ENCODE measurements around the gene SERHL2.

The SERHL2 gene

DNA sequence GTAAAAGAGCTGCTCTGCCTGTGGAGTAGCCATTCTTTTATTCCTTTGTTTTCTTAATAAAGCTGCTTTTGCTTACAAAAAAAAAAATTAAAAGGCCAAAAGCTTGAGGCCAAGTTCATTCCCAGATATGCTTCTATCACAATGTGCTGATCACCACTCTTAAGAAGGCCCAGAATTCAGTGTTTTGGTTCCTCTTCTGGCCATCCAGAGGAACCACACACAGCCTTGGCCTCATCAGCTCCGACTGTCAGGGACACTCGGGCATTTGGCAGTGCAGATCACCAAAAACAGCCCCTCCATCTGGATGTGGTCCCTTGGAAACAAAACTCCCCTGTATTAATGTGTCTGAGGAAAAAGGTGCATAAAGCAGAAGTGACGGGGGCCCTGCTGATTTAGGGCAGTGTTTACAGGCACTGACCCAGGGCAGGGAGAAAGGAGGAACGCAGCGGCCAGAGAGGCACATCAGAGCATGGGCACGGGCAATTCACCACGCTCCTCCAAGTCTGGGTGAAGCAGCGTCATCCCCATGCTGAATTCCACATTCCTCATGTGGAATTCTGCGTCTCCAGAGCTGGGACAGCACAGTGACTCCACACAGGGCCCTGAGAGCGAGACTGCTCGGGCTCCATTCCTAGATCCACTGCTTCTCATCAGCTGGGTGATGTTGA, 43.2 kb downstream of the SERHL2 start:
- no peaks in the 10 kb centered on the region for H3K9me2 ChIP-seq (replicated peaks; ENCODE audit: insufficient read depth, low read length)
- H4K20me1 ChIP-seq (ENCODE audit: low read depth, low read length) = no peaks in the 10 kb centered on the region
- no peak overlapping the region for H2AFZ ChIP-seq (ENCODE audit: low read depth, low read length, severe bottlenecking)
- no peaks in the 10 kb centered on the region for H3F3A ChIP-seq (ENCODE audit: insufficient read depth)
- H3K4me3 ChIP-seq (ENCODE audit: insufficient read depth, low read length, poor library complexity, severe bottlenecking) = no peak overlapping the region
- H3K27ac ChIP-seq (ENCODE audit: low read depth, low read length) = no peak overlapping the region
- no peaks in the 10 kb centered on the region for H3K27me3 ChIP-seq (ENCODE audit: low read length)
- peaks cover 14% of the 10 kb centered on the region; the same call in 1 of the 2 replicates for H3K79me2 ChIP-seq (ENCODE audit: insufficient read depth, low read length)
- TF ChIP-seq, protein P1, sequence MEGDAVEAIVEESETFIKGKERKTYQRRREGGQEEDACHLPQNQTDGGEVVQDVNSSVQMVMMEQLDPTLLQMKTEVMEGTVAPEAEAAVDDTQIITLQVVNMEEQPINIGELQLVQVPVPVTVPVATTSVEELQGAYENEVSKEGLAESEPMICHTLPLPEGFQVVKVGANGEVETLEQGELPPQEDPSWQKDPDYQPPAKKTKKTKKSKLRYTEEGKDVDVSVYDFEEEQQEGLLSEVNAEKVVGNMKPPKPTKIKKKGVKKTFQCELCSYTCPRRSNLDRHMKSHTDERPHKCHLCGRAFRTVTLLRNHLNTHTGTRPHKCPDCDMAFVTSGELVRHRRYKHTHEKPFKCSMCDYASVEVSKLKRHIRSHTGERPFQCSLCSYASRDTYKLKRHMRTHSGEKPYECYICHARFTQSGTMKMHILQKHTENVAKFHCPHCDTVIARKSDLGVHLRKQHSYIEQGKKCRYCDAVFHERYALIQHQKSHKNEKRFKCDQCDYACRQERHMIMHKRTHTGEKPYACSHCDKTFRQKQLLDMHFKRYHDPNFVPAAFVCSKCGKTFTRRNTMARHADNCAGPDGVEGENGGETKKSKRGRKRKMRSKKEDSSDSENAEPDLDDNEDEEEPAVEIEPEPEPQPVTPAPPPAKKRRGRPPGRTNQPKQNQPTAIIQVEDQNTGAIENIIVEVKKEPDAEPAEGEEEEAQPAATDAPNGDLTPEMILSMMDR (IDR thresholded peaks at IDR 0.05; ENCODE audit: insufficient read depth, low read length, poor library complexity, severe bottlenecking) = no peak
- TF ChIP-seq EZH2phosphoT487 (conservative IDR thresholded peaks at IDR 0.05; ENCODE audit: low read length) = no peak
- no peak overlapping the region for H3K4me2 ChIP-seq (ENCODE audit: low read depth, low read length, poor library complexity, severe bottlenecking)
- peaks cover 19% of the 10 kb centered on the region; the same call in 1 of the 2 replicates for H3K36me3 ChIP-seq (ENCODE audit: low read length)
- no peaks in the 10 kb centered on the region for H3K9me3 ChIP-seq (ENCODE audit: insufficient read depth, low read length)
- no peak overlapping the region for H3K9ac ChIP-seq (ENCODE audit: low read length)

DNA sequence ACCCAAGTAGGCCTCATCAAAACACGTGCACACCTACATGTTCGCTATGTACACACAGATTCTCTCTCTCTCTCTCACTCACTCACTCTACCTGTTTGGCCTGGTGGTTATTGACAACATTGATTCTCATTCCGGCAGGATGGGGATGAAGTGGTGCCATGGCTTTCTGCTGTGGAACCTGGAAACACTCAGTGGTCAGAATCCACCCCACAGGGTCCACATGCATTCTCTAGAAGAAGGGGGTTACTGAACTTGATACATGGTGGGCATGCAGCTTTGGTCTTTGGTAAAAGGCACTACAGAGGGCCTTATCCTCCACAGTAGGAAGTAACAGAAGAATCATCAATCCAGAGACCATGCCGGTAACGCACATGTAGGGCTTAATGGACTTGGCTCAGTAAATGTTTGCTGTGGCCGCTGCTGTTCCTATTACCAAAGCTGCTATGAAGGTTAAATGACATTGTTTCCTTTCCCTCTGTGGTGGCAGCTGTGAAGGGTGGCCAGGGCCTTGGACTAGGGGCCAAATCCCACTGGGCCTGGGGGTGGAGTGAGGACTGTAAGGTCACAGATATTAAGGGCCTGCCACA, 48.2 kb downstream of the SERHL2 start:
- no peak overlapping the region for H3K27ac ChIP-seq (ENCODE audit: low read depth, low read length)
- H3K9me3 ChIP-seq (ENCODE audit: insufficient read depth, low read length) = no peaks in the 10 kb centered on the region
- H2AFZ ChIP-seq (ENCODE audit: low read depth, low read length, severe bottlenecking) = no peak overlapping the region
- H3F3A ChIP-seq (ENCODE audit: insufficient read depth) = no peaks in the 10 kb centered on the region
- no peak overlapping the region for H3K9ac ChIP-seq (ENCODE audit: low read length)
- peaks cover 21% of the 10 kb centered on the region; the same call in 1 of the 2 replicates for H3K36me3 ChIP-seq (ENCODE audit: low read length)
- TF ChIP-seq, protein P1 (IDR thresholded peaks at IDR 0.05; ENCODE audit: insufficient read depth, low read length, poor library complexity, severe bottlenecking) = no peak
- no peak overlapping the region for H3K4me2 ChIP-seq (ENCODE audit: low read depth, low read length, poor library complexity, severe bottlenecking)
- no peaks in the 10 kb centered on the region for H3K27me3 ChIP-seq (ENCODE audit: low read length)
- H3K79me2 ChIP-seq (ENCODE audit: insufficient read depth, low read length) = peaks cover 64% of the 10 kb centered on the region
- no peak overlapping the region for H3K4me3 ChIP-seq (ENCODE audit: insufficient read depth, low read length, poor library complexity, severe bottlenecking)
- no peaks in the 10 kb centered on the region; the same call in 1 of the 2 replicates for H4K20me1 ChIP-seq (ENCODE audit: low read depth, low read length)
- H3K9me2 ChIP-seq (replicated peaks; ENCODE audit: insufficient read depth, low read length) = no peaks in the 10 kb centered on the region

DNA sequence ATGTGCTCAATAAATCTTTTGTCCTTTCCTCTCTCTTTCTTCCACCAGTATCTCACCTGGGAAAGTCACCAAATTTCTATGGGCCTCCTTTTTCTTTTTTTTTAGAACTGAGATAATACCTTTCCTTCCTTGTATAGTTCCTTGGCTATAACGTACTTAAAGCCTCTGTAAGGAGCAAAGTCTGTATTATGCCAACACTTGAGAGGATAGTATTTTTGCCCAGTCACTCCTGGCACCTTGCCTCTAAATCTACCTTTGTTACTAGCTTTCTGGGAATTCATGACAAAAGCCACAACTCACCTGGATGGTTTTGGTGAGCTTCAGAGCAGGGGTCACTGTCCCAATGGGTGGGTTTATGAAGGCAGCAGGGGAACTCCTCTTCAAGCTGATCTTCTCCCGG, 48.7 kb downstream of the SERHL2 start:
- no peak overlapping the region for H3K27ac ChIP-seq (ENCODE audit: low read depth, low read length)
- no peak overlapping the region for H3K4me2 ChIP-seq (ENCODE audit: low read depth, low read length, poor library complexity, severe bottlenecking)
- H3K4me3 ChIP-seq (ENCODE audit: insufficient read depth, low read length, poor library complexity, severe bottlenecking) = no peak overlapping the region
- H3K27me3 ChIP-seq (ENCODE audit: low read length) = no peaks in the 10 kb centered on the region
- no peak overlapping the region for H3K9ac ChIP-seq (ENCODE audit: low read length)
- H3K79me2 ChIP-seq (ENCODE audit: insufficient read depth, low read length) = peaks cover 65% of the 10 kb centered on the region
- TF ChIP-seq EZH2phosphoT487 (conservative IDR thresholded peaks at IDR 0.05; ENCODE audit: low read length) = no peak
- TF ChIP-seq, protein P1 (IDR thresholded peaks at IDR 0.05; ENCODE audit: insufficient read depth, low read length, poor library complexity, severe bottlenecking) = no peak
- H2AFZ ChIP-seq (ENCODE audit: low read depth, low read length, severe bottlenecking) = no peak overlapping the region
- no peaks in the 10 kb centered on the region for H3F3A ChIP-seq (ENCODE audit: insufficient read depth)
- no peaks in the 10 kb centered on the region for H3K9me2 ChIP-seq (replicated peaks; ENCODE audit: insufficient read depth, low read length)
- H3K9me3 ChIP-seq (ENCODE audit: insufficient read depth, low read length) = no peaks in the 10 kb centered on the region
- no peaks in the 10 kb centered on the region; the same call in 1 of the 2 replicates for H4K20me1 ChIP-seq (ENCODE audit: low read depth, low read length)
- peaks cover 21% of the 10 kb centered on the region; the same call in 1 of the 2 replicates for H3K36me3 ChIP-seq (ENCODE audit: low read length)

All from SU-DHL-6 (cell line).